Endothelial cell of umbilical vein (primary cell): ENCODE data around the gene HOXB6. TPM values are rescaled to one million over a fixed set of nuclear protein-coding genes. Genes with fewer than 3 reads are reported as not detected.

Experiments used
- BruUV-seq: library from RNA; stranded (reverse); fragments of 400-500 nt; replicated peaks from 2 replicates; lab custom pipeline; 2021; lab: Mats Ljungman, UMichigan
- CTCF ChIA-PET: fragments of 300-600, 350-600 bp; sonication (Branson Sonifier 250); formaldehyde crosslinking; loops from one replicate; lab custom pipeline; 2021; ENCODE audit warnings: antibody characterized with exemption, inconsistent platforms; lab: Charles Lee
- POLR2A ChIA-PET: fragments of 300-600, 350-600 bp; sonication (Branson Sonifier 250); formaldehyde crosslinking; loops from one replicate; lab custom pipeline; 2021; ENCODE audit warnings: antibody characterized with exemption, inconsistent platforms; lab: Charles Lee
- DNase-seq: peaks from one replicate; pipeline ENCODE4 v3.0.0-alpha.2; 2011; ENCODE audit warnings: low read depth, low spot score
- FAIRE-seq: peaks from 2 replicates; lab custom pipeline; 2011; peaks lifted over from hg19 to GRCh38; lab: Jason Lieb, UNC
- H2AFZ ChIP-seq: 2 replicates; pipeline ENCODE4 v1.6.0; 2012; ENCODE audit warnings: low read depth, low read length, control low read depth, inconsistent platforms
- H3K27ac ChIP-seq: 2 replicates; pipeline ENCODE4 v1.5.1; 2011; ENCODE audit warnings: low read depth, mild to moderate bottlenecking, control low read depth, low read length, moderate library complexity; ENCODE audit not compliant: insufficient read depth
- H3K27me3 ChIP-seq, 2 experiments: 2 replicates each; pipeline versions ENCODE4 v1.6.0 to v1.6.1; 2011; ENCODE audit warnings: low read length in 2 of 2, mixed read lengths in 1 of 2; ENCODE audit not compliant: control insufficient read depth in 2 of 2, insufficient read depth in 2 of 2
- H3K36me3 ChIP-seq, 2 experiments: 2 replicates in 1 of 2; 3 replicates in 1 of 2; pipeline ENCODE4 v1.5.1; 2011; ENCODE audit warnings: low read length in 2 of 2, mild to moderate bottlenecking in 1 of 2, moderate library complexity in 1 of 2; ENCODE audit not compliant: control insufficient read depth in 2 of 2, insufficient read depth in 2 of 2; ENCODE audit errors: extremely low read depth in 1 of 2
- H3K4me1 ChIP-seq: 3 replicates; pipeline ENCODE4 v1.5.1; 2011; ENCODE audit warnings: mild to moderate bottlenecking, low read length; ENCODE audit not compliant: control insufficient read depth, insufficient read depth; ENCODE audit errors: extremely low read depth
- H3K4me2 ChIP-seq: 2 replicates; pipeline ENCODE4 v1.6.1; 2011; ENCODE audit warnings: low read length, control low read depth, mixed read lengths; ENCODE audit not compliant: insufficient read depth
- H3K4me3 ChIP-seq, 3 experiments: fragments of 200-600 bp in 1 of 3; sonication (generic), shearing (Covaris generic) in 1 of 3; replicated peaks in 1 of 3; 2 replicates each; pipeline ENCODE4 v1.5.1; 2011 to 2016; ENCODE audit warnings: control low read depth in 3 of 3, low read length in 3 of 3, mild to moderate bottlenecking in 2 of 3, inconsistent platforms in 1 of 3, low read depth in 1 of 3, moderate library complexity in 1 of 3; ENCODE audit not compliant: insufficient read depth in 1 of 3
- H3K79me2 ChIP-seq: 2 replicates; pipeline ENCODE4 v1.6.0; 2012; ENCODE audit warnings: low read length, inconsistent platforms; ENCODE audit not compliant: control insufficient read depth, insufficient read depth
- H3K9ac ChIP-seq: replicated peaks from 2 replicates; pipeline ENCODE3; 2011; ENCODE audit warnings: low read length, control low read depth; ENCODE audit not compliant: insufficient read depth; ENCODE audit errors: extremely low read depth
- H3K9me1 ChIP-seq: replicated peaks from 3 replicates; pipeline ENCODE4 v1.6.0; 2011; ENCODE audit warnings: mild to moderate bottlenecking, low read length; ENCODE audit not compliant: control insufficient read depth, insufficient read depth; ENCODE audit errors: extremely low read depth
- H3K9me3 ChIP-seq: replicated peaks from 2 replicates; pipeline ENCODE4 v1.5.1; 2012; ENCODE audit warnings: low read length, inconsistent platforms; ENCODE audit not compliant: control insufficient read depth, insufficient read depth
- H4K20me1 ChIP-seq: replicated peaks from 2 replicates; pipeline ENCODE3; 2011; ENCODE audit warnings: mild to moderate bottlenecking, low read length; ENCODE audit not compliant: control insufficient read depth, insufficient read depth; ENCODE audit errors: extremely low read depth
- CTCF ChIP-seq, 2 donors: IDR thresholded peaks; 1 replicate in 1 of 2; 2 replicates in 1 of 2; pipeline ENCODE4 v1.5.1; 2011; ENCODE audit warnings: low read length in 2 of 2, mild to moderate bottlenecking in 2 of 2, moderate library complexity in 2 of 2, control low read depth in 1 of 2, inconsistent platforms in 1 of 2, low read depth in 1 of 2; ENCODE audit not compliant: insufficient read depth in 1 of 2; ENCODE audit errors: extremely low read depth in 1 of 2
- EZH2 ChIP-seq: IDR thresholded peaks from 2 replicates; pipeline ENCODE4 v1.6.1; 2012; ENCODE audit warnings: borderline replicate concordance, low read depth, mild to moderate bottlenecking, moderate library complexity, low read length, inconsistent platforms; ENCODE audit not compliant: severe bottlenecking
- GATA2 ChIP-seq: IDR thresholded peaks from 2 replicates; pipeline ENCODE4 v1.7.0; 2011; ENCODE audit warnings: low read depth, mild to moderate bottlenecking, moderate library complexity, mixed read lengths, low read length; ENCODE audit not compliant: insufficient read length, insufficient read depth
- JUN ChIP-seq: IDR thresholded peaks from 2 replicates; pipeline ENCODE4 v1.6.1; 2011; ENCODE audit warnings: borderline replicate concordance, low read depth; ENCODE audit not compliant: insufficient read length, insufficient read depth
- MAX ChIP-seq: IDR thresholded peaks from 2 replicates; pipeline ENCODE4 v1.6.1; 2011; ENCODE audit not compliant: insufficient read depth, insufficient read length
- MYC ChIP-seq: IDR thresholded peaks from one replicate; pipeline ENCODE4 v1.6.1; 2011; ENCODE audit warnings: mild to moderate bottlenecking, low read depth, low read length
- POLR2AphosphoS5 ChIP-seq: IDR thresholded peaks from 2 replicates; pipeline ENCODE4 v1.6.1; 2012; ENCODE audit warnings: low read depth, mild to moderate bottlenecking, control low read depth, low read length, moderate library complexity; ENCODE audit not compliant: insufficient read depth
- dilution Hi-C: fragments of 300-500 bp; cut with MboI; formaldehyde crosslinking; loops from one replicate; pipeline ENCODE4 v1.15.0; 2019; ENCODE audit warnings: low sequenced_read_pairs; ENCODE audit not compliant: extremely low pct_ligation_motif_present
- intact Hi-C: fragments of 100-400 bp; cut with micrococcal nuclease; formaldehyde crosslinking; loops from one replicate; pipeline ENCODE4 v1.10.0; 2022
- polyA plus RNA-seq, 4 experiments: library from polyadenylated mRNA; depleted of rRNA in 3 of 4; stranded (reverse) in 3 of 4; unstranded in 1 of 4; fragments of >200 nt; gene quantifications; 2 replicates each; pipeline versions ENCODE4 v1.2.1 to v1.2.3, GENCODE V29; 2011 to 2012; ENCODE audit warnings: missing spikeins in 1 of 4
- total RNA-seq: library from RNA; stranded (reverse); gene quantifications from 2 replicates; pipeline ENCODE4 v1.2.3, GENCODE V29; 2021

Gene HOXB6
- total and polyA plus RNA-seq, 2 donors (not counting 3 experiments of a cell fraction or from before 2014, with no cell fraction given) = 8.8 to 24.0 TPM

- dilution Hi-C loops = no loop called here
- Histone ChIP-seq H3K4me3 (no peak overlapping the region), H3K9me3 (no peaks in the 10 kb centered on the region), H3K9ac (no peak overlapping the region), H3K27me3 (no peaks in the 10 kb centered on the region), H3K4me2 (no peak overlapping the region), H3K4me1 (peaks cover 22% of the 10 kb centered on the region), H3K9me1 (no peaks in the 10 kb centered on the region), H3K79me2 (peaks cover 58% of the 10 kb centered on the region), H3K27ac (no peak overlapping the region), H4K20me1 (no peaks in the 10 kb centered on the region), H2AFZ (no peak overlapping the region), H3K36me3 (peaks cover 3 to 11% of the 10 kb centered on the region in 2 experiments)
- POLR2A ChIA-PET = no interaction called here
- DNase-seq = no peak
- intact Hi-C loops = no loop called here
- CTCF ChIA-PET = interaction anchor here (1.1 to 4.2 kb wide), 7 partner anchors 21 to 380 kb away, joined by 4 to 31 read pairs (median 7); no protein-coding TSS in a partner anchor
- no TSS peak for BruUV-seq
- no peak for FAIRE-seq
- TF ChIP-seq POLR2AphosphoS5 = no peak
- no peak for TF ChIP-seq EZH2
- no peak for TF ChIP-seq CTCF (IDR thresholded peaks at IDR 0.05; ENCODE audit: extremely low read depth in 1 of 2, insufficient read depth in 1 of 2, low read depth in 1 of 2, low read length in 2 of 2)
- no peak for TF ChIP-seq JUN
- TF ChIP-seq MYC = no peak
- TF ChIP-seq GATA2 = no peak
- no peak for TF ChIP-seq MAX
Measured at GRCh38 chr17:48595278-48595999, 9.3 kb downstream of the HOXB6 start.
